Renal cortical epithelial cell (primary cell): ENCODE data around the gene GPC5. TPM values are rescaled to one million over a fixed set of nuclear protein-coding genes. Genes with fewer than 3 reads are reported as not detected.
A peak's percentile ranks its signal among the peaks of the same experiment; 100 is the strongest.
"Not testable (repeated sequence)": the region's sequence is repeated elsewhere in the genome, so short reads cannot be mapped to it uniquely, and the experiment has no call there.

Experiments
- DNase-seq: peaks from one replicate; pipeline ENCODE4 v3.0.0-alpha.2; 2011; ENCODE audit warnings: low read depth
- total RNA-seq: library from RNA; depleted of rRNA; stranded (reverse); fragments of >200 nt; gene quantifications from 2 replicates; pipeline ENCODE4 v1.2.3, GENCODE V29; 2014

GPC5 gene
- total RNA-seq, 1 donor from 2014 or later: 0.75 TPM

DNA sequence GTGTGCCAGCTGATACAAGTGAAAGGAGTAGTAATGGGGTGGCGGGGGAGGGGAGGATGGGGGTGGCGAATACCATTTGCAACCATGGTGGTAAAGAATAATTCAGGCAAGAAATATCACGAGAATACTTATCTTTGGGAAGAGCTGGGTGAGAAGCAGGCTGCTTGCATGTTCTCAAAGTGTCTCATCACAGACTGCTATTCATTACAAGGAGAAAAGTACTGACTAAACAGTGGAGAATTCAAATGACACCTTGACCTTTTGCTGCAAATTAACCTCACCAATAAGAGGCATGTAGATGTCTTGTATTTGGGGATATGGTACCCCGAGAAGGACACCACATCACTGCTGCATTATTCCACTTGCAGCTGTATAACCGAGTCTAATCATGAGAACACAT lies 1242.5 kb downstream of the GPC5 start:
- DNase-seq: peak; percentile 51

DNA sequence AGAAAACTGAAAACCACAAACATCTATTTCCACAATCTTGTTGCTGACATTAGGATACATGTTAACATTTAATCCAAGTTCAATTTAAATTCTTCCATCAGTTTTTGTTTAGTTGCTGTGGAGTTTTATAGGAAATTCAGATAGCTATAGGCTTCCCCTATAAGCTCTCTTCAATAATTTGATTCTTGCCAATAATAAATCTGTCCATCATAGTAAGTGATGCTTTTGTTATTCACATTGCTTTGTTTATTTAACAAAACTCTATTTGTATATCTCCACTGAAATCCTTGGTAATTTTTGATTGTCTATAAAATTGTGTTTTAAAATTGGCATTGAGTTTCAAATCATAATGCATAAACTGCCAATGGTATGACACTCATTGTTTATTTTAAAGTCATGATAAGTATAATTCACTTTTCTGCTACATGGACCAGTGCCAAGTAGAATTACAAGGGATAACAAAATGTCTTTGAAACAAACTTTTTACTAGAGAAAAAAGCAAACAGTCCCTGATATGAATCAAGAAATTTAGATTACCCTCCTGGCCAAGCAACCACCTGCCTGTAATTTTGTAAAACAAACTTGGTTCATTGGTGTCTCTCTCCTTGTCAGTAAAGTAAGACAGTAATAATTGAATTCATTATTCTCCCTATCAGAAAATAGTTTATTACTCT lies 1250.9 kb downstream of the GPC5 start:
- DNase-seq: no peak

DNA sequence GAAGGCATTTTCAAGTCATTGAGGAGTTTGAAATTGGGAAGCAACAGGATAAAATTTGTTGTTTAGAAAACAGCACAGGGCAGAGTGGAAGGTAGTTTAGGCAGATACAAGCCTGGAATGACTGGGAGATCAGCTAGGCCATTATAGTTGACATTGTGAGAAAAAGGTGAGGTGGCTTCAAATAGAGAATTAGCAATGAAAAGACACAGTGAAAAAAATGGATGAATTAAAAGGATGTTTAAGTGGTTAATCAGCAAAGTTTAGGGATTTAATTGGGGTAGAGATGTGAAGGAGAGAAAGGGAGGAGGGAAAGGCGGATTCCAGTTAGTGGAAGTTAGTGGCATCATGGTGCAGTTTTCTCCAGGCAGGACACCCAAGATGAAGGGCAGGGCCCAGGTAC lies 1257.7 kb downstream of the GPC5 start:
- DNase-seq: no peak

DNA sequence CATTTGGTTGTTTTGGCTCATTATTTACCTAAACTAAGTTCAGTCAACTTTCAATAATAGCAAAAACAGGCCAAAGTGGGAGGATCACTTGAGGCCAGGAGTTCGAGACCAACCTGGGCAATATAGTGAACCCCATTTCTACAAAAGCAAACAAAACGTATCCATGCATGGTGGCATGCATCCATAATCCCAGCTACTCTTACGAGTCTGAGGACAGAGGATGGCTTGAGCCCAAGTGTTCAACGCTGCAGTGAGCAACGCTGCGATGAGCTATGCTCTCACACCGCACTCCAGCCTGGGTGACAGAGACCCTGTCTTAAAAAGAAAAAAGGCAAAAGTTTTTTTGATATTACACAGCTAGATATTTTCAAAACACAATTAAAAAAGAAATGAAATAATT lies 1258.2 kb downstream of the GPC5 start:
- DNase-seq: no peak

DNA sequence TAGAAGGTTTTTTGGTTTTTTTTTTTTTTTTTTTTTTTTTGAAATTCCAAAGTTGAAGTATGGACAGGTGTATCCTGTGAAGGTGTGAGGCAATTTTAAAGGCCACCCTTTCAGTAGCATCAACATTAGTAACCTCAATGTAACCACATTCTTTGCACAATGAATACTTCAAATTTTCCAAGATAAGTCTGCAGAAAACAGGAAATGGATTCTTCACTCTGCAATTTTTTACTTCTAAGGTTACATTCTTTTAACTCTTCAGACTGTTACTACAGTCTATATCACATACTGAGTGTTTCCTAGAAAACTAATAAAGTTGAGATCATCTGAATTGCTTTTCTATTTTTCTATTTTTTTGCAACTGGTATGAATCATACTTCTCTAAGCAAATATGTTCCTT lies 1259.1 kb downstream of the GPC5 start:
- DNase-seq: peak; percentile 58

DNA sequence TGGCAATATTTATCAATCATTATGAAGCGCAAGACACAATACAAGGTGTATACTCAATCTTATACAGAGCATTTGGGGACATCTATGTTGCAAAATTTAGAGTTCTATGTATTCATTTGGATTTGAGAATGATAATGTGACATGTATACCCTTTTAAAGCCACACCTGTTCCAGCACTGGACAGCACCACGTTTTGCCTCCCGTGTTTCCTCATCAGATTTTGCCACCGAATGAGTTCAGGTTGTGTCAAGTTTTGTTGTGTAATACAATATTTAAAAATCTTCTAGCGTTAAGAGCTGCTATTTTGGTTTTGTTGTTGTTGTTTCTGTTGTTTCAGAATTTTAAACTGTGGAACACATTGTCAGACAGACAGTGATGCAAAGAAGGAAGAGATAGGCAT lies 1259.9 kb downstream of the GPC5 start:
- no peak for DNase-seq

DNA sequence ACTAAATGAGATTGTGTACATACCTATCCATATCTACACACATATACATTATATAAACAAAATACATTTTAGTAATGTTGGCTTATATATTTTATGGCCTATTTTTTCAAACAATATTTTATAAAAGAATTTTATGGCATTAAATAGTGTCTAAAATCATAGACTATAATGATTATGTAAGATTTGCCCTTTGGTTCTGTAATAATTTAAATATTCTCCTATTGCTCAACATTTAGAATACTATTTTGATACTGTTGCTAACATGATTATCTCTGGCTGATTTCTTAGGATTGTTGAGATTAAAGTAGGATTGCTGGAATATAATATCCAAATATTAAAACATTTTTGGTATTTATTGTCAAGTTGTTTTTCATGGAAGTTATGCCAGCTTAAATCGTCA lies 1263.0 kb downstream of the GPC5 start:
- DNase-seq: no peak

DNA sequence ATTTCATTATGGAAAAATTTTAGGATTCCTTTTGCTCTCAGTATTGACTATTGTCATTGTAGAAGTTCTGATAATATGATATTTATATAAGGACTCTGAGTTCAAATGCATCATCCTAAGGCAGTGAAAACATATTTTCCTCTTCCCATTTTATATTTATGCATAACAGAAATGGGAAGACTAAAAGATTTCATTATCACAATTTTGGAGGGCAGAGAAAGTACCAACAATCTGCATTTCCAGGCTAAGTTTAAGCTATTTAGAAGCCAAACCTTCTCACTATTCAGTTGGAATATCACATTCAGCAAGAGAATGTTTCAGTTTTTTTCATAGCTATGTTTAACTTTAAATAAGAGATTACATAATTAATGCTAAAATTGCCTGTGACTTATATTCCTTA lies 1269.7 kb downstream of the GPC5 start:
- no peak for DNase-seq

DNA sequence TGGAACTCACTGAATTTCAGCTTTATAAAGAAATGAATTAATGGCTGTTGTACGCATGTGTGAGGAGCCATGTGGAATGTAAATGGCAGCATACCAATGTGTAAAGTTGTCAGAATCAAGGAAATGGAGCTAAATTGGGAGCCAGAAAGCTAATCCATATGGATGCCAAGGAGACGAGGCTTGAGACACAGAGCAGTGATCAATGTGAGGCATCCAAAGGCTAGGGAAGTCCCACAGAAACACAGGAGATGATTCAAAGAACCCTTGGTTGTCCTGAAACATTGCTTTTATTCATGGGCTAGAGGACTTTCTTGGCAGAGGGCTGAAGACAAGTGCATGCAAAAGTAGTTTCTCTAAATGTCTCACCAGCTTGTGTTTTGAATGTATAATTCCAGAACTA lies 1271.7 kb downstream of the GPC5 start:
- no peak for DNase-seq

DNA sequence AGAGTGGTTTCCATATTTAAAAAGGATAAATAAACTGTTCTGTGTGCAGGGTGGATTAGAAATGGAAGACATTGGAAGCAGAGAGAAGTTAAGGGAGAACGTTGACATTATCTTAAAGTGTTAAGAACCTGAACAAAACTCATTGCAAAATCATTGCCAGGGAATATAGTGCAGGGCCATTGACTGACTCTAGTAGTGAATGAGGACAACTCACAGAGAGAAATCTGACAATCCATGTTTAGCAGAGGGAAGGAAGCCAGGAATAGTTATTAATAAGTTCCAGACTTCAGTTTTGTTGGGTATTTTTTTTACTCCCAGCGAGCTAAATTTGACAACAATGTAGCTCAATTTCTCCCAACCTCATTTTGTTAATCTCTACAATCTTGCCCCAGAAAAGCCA lies 1273.4 kb downstream of the GPC5 start:
- no peak for DNase-seq

DNA sequence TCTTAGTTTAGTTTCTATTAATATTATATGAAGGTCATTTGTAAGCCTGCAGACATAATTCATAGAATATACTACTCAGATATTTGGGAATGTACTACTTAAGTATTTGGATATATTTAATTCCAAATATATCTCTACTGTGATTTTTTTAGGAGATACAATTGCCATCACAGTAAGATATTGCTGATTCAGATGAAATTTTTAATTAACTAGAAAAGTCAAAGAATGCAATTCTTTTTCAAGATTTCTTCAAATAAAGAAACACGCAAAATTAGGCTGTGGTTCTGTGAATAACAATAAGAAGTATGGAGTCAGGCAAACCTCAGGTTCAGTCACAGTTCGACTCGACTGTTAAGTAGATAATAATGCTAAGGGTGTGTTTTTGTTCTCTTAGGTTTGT lies 1277.8 kb downstream of the GPC5 start:
- no peak for DNase-seq

DNA sequence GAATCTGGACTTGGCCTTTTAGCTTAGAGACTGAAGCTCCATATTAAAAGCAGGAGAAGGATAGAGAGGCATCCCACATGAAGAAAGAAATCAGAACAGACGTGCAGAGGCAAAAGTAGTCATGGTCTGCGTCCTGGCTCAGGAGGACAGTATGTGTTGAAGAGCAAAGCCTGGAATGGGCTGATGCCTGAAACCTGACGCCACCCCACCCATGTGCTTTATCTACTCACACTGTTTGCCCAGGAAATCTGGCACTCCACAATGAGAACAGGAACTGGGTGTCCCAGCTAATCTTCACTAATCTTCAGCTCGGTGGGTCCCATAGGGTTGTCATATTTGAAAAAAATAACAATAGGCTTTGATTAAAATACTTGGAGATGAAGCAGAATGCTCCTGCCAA lies 1279.2 kb downstream of the GPC5 start:
- DNase-seq: no peak

DNA sequence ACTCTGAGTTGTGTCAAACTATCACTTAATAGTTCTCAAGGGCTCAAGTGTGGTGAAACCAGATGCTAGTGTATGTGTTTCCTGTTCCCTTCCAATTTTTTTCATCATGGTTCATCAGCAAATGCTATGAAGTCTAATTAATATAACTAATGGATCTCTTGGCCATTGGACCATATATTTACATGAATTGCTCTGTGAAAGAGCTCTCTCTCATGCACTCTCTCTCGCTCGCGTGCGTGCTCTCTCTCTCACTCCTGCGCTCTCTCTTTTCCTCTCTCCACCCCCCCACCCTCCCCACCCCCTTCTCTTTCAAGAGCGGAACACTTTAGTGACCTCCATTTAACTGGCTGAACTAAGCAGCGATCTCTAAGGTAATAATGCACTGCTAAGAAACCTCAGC lies 1281.2 kb downstream of the GPC5 start:
- no peak for DNase-seq

DNA sequence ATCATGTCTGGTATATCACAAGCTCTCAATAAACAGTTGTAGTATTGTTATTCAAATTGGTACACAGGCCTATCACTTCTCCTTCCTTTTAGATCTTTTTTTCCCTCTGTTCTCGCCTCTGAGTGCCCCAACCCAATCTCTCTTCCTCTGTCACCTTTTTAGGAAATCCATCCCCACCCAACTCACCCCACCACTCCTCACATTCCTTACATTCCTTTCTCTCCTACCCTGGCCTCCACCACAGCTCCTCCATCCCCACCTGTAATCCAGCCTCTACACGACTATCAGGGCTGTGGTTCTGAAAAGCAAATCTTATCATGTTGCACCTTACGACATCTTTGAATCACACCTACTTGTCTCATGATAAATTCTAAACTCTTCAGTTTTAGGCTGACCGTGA lies 1282.8 kb downstream of the GPC5 start:
- DNase-seq: no peak

DNA sequence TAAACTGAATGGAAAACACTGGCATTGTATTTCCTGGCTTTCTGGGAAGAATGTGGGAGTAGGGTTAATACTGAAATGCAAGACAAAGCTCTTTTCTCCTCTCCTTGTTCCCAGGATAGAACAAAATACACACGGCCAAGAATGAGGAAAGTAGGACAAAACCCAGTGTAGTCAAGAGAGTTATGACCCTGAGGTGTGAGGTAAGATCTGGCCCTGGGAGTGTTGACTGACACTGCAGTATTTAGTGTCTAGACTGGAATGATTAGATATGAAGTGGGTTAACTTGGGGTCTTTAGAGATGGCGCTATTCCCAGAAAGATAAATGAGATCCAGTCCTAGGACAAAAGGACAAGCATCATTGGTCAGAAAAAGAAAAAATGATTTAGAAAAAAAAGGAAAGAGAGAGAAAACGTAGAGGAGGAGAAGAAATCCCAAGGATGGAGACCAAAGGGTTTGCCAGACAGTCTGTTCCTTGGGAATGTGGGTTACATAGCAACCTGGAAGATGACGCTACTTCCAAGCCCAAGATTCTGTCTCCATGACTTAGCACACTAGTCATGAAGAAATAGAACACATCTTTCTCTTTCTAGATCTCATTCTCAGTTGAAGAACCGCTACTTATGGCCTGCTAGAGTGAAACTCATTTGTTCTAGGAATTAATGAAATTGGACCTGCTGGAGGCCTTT lies 1284.6 kb downstream of the GPC5 start:
- DNase-seq: no peak

DNA sequence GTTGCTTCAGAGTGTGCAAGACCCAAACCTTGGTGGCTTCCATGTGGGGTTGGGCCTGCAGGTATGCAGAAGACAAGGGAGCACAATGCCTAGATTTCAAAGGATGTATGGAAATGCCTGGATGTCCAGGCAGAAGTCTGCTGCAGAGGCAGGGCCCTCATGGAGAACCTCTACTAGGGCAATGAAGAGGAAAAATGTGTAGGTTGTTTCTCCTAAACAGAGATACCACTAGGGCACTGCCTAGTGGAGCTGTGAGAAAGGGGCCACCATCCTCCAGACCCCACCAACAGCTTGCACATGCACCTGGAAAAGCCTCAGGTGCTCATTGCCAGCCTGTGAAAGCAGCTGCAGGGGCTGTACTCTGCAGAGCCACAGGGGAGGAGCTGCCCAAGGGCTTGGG lies 1295.6 kb downstream of the GPC5 start:
- DNase-seq: no peak

DNA sequence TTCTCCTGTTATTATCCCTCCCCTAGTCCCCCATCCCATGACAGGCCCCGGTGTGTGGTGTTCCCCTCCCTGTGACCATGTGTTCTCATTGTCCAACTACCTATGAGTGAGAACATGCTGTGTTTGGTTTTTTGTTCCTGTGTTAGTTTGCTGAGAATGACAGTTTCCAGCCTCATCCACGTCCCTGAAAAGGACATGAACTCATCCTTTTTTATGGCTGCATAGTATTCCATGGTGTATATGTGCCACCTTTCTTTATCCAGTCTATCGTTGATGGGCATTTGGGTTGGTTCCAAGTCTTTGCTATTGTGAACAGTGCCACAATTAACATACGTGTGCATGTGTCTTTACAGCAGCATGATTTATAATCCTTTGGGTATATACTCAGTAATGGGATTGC lies 1297.4 kb downstream of the GPC5 start:
- not testable (repeated sequence) for DNase-seq

DNA sequence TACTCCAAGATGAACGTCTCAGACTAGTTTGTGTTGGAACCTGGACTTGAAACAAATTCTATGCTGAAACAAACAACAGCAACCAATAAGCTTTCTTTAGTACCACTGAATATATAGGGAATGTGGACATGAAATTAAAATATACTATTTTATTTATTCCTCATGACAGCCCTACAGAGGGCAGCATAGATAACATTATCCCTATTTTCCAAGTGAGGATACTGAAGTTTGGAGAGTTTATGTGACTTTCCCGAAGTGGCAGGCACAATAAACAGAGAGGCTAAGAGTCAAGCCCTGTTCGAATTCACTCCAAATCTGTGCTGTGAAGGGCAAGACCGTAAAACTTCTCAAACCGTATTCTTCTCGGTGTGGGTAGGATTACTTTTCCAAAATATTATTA lies 1318.3 kb downstream of the GPC5 start:
- peak; percentile 32 for DNase-seq

DNA sequence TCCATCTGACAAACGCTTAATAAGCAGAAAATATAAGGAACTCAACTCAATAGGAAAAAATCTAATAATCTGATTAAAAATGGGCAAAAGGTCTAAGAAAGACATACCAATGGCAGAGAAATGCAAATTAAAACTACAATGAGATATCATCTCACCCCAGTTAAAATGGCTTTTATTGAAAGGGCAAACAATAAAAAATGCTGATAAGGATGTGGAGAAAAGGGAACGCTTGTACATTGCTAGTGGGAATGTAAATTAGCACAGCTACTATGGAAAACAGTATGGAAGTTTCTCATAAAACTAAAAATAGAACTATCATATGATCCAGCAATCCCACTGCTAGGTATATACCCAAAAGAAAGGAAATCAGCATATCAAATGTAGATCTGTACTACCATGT lies 1319.4 kb downstream of the GPC5 start:
- DNase-seq: no peak

DNA sequence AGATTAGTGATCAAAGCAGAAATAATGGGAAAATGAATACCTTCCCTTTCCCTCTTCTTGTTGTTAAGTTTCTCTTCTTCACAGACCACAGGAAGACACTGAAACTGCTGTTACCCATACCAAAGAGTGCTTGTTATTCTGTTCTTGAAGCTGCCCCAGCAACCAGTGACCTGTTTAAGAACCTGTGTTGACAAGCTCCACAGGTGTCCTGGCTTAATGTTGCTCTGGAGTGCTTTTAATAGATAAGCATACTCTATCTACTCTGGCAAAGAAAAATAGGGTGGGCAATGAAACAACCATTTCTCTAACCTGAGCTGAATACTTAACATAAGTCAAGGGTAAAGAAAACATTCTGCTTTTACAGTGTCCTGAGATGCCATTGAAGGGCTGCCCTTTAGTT lies 1321.4 kb downstream of the GPC5 start:
- DNase-seq: no peak

DNA sequence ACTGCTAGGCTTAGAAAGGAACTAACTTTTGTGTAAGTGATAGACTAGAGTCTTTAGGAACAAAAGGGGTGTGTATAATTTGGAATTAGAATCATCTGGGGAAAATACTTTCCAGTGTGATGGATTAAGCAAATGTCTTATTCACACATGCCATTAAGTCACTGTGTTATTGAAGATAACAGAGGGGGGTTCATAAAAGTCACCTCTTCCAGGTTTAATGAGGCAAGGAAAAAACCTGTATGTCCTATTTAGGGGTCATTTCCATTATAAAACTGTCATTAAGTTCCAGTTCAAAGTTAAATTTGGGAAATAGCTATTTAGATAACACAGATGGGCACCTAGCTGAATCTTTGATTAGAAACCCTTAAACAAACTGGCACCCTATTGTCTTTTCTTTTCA lies 1323.2 kb downstream of the GPC5 start:
- no peak for DNase-seq

DNA sequence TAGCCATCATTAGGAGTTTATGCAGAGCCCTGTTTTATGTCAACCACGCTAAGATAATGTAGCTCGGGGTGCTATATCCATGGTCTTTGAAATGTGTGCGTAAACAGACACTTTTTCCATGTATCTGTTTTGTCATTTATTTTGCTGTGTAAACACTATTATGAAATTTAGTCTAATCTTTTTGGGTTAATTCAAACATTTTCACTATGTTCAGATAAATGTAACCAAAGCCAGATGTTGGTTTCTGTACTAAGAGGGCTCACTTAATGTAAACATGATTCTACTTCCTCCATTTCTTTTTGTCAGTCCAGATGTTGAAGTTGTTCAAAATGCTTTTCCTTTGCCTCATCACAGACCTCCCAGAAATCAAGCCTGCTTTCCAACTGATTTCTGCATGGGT lies 1328.7 kb downstream of the GPC5 start:
- no peak for DNase-seq

DNA sequence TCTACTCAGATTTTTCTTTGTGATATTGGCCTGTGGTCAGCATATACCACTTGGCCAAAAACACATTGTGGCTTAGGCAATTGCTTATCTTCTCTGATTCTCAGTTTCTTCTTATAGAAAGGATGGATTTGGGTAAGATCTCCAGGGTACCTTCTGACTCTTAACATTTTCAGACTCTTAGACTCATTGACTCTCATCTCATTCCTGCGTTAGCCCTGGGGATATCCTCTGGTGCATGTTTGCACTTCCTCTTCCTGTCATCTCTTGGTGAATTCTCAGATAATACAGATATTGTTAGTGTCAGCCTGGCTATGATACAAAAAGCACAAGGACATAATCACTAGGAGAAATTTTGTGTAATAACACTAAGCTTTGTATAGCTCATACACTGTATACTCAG lies 1335.6 kb downstream of the GPC5 start:
- no peak for DNase-seq

DNA sequence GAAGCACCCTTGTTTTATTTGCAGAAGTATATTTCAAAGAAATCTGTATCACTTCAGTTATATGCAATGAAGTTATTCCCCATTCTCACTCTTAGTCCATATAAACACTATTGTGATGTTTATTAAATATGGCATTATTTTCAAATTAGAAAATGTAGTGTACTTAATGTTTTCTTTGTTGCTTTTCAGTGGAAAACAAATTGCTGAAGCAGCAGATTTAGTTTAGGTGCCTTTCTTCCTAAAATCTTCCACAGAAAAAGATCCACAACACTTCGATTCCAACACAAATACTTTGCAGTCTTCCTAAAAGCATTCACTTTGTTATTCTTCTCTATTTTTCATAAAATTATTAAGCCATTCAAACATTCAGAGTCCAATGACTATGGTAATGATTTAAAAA lies 1336.1 kb downstream of the GPC5 start:
- DNase-seq: no peak
